ENCODE measurements around the gene POLDIP3. TPM values are rescaled to one million over a fixed set of nuclear protein-coding genes. Genes with fewer than 3 reads are reported as not detected.

Gene POLDIP3
- total RNA-seq, 6 experiments from 2014 or later: 17.1 to 22.6 (median 21.1) TPM

DNA sequence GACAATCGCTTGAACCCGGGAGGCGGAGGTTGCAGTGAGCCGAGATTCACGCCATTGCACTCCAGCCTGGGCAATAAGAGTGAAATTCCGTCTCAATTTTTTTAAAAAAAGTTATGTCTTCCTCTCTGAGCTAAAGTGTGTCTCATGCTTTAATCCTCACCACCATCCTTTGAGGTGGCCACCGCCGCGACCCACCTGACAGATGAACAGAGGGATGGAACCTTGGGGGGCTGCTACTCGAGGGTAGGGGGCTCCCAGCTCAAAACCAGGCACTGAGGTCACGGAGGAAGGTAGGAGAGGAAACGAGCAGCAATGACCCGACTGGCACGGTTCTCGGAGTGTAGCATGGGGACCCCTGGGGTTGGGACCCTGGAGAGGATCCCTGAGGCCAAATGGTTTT, 10.7 kb upstream of the POLDIP3 start:
- Histone ChIP-seq H3K36me3 (peaks cover 5 to 56% (median 33%) of the 10 kb centered on the region in 4 donors), H3K27me3 (no peaks in the 10 kb centered on the region), H3K27ac (no peak overlapping the region), H3K4me1 (peaks cover 0 to 24% (median 0%) of the 10 kb centered on the region in 4 donors), H3K4me3 (no peak overlapping the region), H3K9me3 (no peaks in the 10 kb centered on the region)
- WGBS (ENCODE audit: insufficient coverage, low coverage, low lambda C conversion rate, missing lambda C conversion rate): 85% methylated on average over 10 of the region's 15 CpGs
- TF ChIP-seq, protein P1, sequence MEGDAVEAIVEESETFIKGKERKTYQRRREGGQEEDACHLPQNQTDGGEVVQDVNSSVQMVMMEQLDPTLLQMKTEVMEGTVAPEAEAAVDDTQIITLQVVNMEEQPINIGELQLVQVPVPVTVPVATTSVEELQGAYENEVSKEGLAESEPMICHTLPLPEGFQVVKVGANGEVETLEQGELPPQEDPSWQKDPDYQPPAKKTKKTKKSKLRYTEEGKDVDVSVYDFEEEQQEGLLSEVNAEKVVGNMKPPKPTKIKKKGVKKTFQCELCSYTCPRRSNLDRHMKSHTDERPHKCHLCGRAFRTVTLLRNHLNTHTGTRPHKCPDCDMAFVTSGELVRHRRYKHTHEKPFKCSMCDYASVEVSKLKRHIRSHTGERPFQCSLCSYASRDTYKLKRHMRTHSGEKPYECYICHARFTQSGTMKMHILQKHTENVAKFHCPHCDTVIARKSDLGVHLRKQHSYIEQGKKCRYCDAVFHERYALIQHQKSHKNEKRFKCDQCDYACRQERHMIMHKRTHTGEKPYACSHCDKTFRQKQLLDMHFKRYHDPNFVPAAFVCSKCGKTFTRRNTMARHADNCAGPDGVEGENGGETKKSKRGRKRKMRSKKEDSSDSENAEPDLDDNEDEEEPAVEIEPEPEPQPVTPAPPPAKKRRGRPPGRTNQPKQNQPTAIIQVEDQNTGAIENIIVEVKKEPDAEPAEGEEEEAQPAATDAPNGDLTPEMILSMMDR (IDR thresholded peaks at IDR 0.05): no peak
- TF ChIP-seq POLR2A (IDR thresholded peaks at IDR 0.05): no peak
- DNase-seq: no peak
- intact Hi-C loops (cut with DNase I): no loop called here
- no peak for ATAC-seq

DNA sequence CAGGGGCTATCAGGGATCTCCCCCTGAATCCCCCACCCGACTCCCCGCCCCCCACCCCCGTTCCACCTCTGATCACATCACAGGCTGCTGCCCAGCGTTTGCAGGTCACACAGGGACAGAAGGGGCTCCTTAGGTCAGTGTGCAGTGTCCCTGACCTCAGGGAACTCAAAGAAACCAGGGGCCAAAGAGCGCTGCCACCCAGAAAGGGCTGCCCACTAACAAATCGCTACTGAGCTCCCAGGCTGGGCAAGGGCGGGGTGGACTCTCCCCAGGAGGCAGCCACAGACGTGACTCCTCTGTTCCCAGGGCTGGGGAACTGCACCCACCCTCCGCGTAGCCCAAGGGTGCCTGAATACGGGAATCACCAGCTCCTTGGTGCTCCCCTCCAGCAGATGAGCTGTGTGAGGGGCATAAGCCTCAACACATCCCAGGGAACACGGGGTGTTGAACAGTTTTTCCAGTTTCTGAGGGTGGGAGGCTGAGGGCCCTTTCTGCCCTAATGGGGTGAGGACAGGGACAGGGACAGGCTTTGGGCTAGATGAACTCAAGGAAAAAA, 9.9 kb upstream of the POLDIP3 start:
- intact Hi-C loops (cut with DNase I): no loop called here
- Histone ChIP-seq H3K4me3 (no peak overlapping the region), H3K9me3 (no peaks in the 10 kb centered on the region), H3K36me3 (peaks cover 5 to 52% (median 30%) of the 10 kb centered on the region in 4 donors), H3K27ac (peak overlapping the region in 1 of 3 donors; percentile 24), H3K4me1 (peaks cover 0 to 24% (median 0%) of the 10 kb centered on the region in 4 donors), H3K27me3 (no peaks in the 10 kb centered on the region)
- TF ChIP-seq, protein P1 (IDR thresholded peaks at IDR 0.05): no peak
- no peak for TF ChIP-seq POLR2A (IDR thresholded peaks at IDR 0.05)
- ATAC-seq: peak in 3 of 4 donors; percentile 8 to 66 (median 8)
- DNase-seq: peak in 1 of 3 donors; percentile 75
- 59% methylated on average over 6 of the region's 12 CpGs for WGBS (ENCODE audit: insufficient coverage, low coverage, low lambda C conversion rate, missing lambda C conversion rate)

DNA sequence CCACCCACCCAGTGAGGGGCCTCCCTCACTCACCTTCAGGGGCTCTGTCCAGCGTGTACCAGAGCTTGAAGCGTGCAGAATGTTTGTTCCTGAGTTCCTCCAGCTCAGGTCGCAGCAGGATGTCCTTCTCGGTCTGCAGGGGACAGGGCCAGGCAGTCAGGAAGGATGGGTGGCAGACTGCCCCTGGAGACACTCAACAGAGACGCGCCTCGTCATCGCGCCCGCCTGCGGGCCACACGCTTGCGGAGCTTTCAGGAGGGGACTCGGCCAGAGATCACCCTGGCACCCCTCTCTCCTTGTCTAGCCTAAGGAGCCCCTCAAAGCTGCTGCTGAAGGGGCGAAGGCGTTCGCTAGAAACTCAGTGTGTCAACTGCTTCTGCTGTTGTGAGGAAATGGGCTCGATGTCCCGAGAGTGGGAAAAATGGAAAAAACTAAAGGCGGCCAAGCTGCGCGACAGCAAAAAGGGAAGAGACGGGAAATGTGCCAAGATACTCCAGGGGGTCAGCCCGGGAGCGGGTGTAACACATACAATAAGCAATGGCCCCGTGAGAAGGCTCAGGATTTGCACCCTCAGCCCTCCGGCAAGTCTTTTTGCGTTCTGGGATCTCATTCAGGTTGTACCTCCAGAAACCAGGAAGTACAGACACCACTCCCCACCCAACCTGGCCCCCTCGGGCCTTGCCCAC, 9.2 kb upstream of the POLDIP3 start:
- Histone ChIP-seq H3K27me3 (no peaks in the 10 kb centered on the region), H3K9me3 (no peaks in the 10 kb centered on the region), H3K27ac (no peak overlapping the region), H3K36me3 (peaks cover 5 to 52% (median 27%) of the 10 kb centered on the region in 4 donors), H3K4me3 (no peak overlapping the region), H3K4me1 (peaks cover 0 to 24% (median 0%) of the 10 kb centered on the region in 4 donors)
- ATAC-seq (no peak), DNase-seq (no peak)
- 73% methylated on average over 15 of the region's 29 CpGs for WGBS (ENCODE audit: insufficient coverage, low coverage, low lambda C conversion rate, missing lambda C conversion rate)
- intact Hi-C loops (cut with DNase I): no loop called here
- no peak for TF ChIP-seq POLR2A (IDR thresholded peaks at IDR 0.05)
- TF ChIP-seq, protein P1 (IDR thresholded peaks at IDR 0.05): no peak

DNA sequence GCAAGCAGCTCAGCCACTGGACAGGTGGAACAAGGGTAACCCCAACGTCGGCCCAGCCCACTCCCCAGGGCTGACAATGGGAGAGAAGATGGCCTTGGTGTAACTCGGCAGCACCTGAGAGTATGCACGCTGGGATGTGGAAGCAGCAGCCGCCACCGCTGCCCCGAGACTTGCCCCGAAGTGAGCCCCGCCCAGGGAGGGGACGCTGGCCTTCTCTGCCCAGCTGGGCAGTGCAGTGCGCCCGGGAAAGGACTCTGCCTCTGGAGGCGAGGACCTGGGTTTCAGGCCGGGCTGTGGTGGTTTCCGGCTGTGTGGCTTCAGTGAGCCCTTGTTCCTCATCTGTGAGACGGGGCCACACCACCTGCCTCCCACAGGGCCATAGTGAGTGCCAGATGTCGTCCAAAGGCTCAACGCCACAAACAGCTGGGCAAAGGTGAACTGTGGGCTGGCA, 8.6 kb upstream of the POLDIP3 start:
- ATAC-seq: peak in 2 of 4 donors; percentile 3 to 7
- H3K27ac ChIP-seq: no peak overlapping the region
- intact Hi-C loops (cut with DNase I): no loop called here
- H3K9me3 ChIP-seq: no peaks in the 10 kb centered on the region
- TF ChIP-seq, protein P1 (IDR thresholded peaks at IDR 0.05): no peak
- no peak for TF ChIP-seq POLR2A (IDR thresholded peaks at IDR 0.05)
- DNase-seq: no peak
- H3K27me3 ChIP-seq: no peaks in the 10 kb centered on the region
- H3K36me3 ChIP-seq: peaks cover 5 to 47% (median 24%) of the 10 kb centered on the region in 4 donors
- H3K4me1 ChIP-seq: peaks cover 0 to 24% (median 0%) of the 10 kb centered on the region in 4 donors
- H3K4me3 ChIP-seq: no peak overlapping the region
- no CpG with 5 or more reads among the region's 18 CpGs for WGBS (ENCODE audit: insufficient coverage, low coverage, low lambda C conversion rate, missing lambda C conversion rate)
